ENCODE data around the gene PSMB3.

DNA sequence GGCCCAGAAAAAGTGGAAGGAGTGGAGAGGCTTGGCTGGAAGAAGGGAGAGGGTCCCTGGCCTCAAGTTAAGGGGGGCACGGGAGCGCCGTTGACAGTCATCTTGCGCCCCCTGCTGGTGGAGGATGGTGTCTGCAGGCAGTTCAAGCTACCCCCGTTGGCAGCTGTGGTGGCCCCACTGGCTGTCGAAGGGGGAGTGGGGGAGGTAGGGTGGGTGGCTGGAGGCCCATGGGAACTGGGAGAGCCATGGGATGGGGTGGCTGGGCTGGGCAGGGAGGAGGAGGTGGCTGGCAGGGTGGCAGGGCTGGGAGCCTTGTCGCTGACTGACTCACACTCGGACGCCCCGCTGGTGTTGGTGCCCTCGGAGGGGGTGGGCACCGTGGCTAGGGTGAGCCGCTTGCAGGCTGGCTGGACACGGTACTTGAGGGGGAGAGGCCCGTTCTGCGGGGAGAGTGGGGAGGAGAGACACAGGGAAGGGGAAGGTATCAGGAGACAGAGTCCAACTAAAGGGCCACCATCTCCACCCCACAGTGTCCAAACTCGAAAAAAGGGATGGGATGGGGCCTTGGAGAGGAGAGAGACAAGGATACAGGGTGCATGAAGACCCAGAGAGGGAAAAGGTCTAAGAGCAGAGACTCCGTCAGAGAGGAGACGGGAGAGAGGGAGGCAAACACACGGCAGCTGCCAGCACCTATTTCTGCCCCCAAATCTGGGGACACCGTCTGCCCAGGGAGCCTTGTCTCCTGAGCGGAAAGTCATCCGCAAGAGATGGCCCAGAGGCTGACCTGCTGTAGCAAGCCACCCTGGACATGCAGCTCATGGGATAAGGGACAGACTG is 17.2 kb upstream of the PSMB3 start:
- TF ChIP-seq, protein P1, sequence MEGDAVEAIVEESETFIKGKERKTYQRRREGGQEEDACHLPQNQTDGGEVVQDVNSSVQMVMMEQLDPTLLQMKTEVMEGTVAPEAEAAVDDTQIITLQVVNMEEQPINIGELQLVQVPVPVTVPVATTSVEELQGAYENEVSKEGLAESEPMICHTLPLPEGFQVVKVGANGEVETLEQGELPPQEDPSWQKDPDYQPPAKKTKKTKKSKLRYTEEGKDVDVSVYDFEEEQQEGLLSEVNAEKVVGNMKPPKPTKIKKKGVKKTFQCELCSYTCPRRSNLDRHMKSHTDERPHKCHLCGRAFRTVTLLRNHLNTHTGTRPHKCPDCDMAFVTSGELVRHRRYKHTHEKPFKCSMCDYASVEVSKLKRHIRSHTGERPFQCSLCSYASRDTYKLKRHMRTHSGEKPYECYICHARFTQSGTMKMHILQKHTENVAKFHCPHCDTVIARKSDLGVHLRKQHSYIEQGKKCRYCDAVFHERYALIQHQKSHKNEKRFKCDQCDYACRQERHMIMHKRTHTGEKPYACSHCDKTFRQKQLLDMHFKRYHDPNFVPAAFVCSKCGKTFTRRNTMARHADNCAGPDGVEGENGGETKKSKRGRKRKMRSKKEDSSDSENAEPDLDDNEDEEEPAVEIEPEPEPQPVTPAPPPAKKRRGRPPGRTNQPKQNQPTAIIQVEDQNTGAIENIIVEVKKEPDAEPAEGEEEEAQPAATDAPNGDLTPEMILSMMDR (IDR thresholded peaks at IDR 0.05; ENCODE audit: low read length), result peak; percentile 90
- TF ChIP-seq EZH2 (IDR thresholded peaks at IDR 0.05; ENCODE audit: borderline replicate concordance, low read length), result no peak

Measured in OCI-LY1 (cell line).